ENCODE results near the gene MRPL33.
A peak's percentile ranks its signal among the peaks of the same experiment; 100 is the strongest.

MRPL33 gene

GRCh38 chr2:27810455-27810854, 38.9 kb downstream of the MRPL33 start:
- peak; percentile 67 for DNase-seq

DNA sequence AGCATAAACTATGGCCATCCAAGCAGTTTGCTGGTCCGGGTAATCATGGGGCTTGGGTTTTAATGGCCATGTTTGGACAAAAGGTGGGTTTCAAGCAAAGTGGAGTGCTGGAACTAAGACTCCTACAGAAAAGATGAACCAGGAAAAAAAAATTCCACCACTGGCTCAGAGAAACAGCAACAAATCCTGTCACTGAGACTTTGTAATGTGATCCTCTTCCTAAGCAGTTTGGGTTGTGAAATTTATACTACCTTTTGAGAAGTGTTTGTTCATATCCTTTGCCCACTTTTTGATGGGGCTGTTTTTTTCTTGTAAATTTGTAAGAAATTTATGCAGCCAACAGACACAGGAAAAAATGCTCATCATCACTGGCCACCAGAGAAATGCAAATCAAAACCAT, 40.2 kb downstream of the MRPL33 start:
- DNase-seq: no peak

DNA sequence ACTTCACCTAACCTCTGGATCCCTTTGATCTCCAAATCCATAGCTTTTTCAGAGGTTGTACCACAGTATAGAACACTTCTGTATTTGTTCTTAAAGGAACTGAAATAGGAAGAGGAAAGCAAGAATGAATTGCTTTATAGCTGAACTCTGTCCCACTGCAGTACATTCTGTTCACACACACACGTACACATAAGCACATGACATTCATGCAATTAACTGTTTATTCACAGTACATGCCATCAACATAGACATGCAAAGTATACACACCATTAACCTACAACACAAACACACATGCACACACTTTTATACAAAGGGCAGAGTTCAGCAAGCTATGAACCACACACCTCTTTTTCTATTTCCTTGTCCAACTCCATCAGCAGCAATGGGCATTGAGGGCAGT, 43.2 kb downstream of the MRPL33 start:
- DNase-seq: peak; percentile 68

GRCh38 chr2:27815860-27816438, 44.4 kb downstream of the MRPL33 start:
- DNase-seq: no peak

GRCh38 chr2:27822049-27822448, 50.5 kb downstream of the MRPL33 start:
- DNase-seq: no peak

DNA sequence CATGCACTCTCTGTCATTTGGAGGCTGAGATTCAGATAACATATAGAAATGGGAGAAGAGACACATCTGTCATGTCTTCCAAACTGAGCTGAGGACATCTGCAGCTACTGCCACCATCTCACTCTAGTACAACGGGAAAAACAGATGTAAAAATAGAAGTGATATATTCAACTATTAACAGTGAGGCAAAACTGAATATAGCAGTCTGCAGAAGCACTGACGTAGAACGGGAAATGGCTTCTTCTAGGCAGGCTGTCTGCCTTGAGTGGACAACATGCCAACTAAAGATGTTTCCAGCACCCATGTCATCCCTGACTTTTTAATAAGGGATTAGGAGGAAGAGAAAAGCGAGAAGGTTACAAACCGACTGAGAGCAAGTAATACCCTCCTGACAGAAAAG, 51.6 kb downstream of the MRPL33 start:
- no peak for DNase-seq

GRCh38 chr2:27823569-27823968, 52.0 kb downstream of the MRPL33 start:
- no peak for DNase-seq

- no peak for DNase-seq
Measured at GRCh38 chr2:27824401-27824800, 52.9 kb downstream of the MRPL33 start.

DNA sequence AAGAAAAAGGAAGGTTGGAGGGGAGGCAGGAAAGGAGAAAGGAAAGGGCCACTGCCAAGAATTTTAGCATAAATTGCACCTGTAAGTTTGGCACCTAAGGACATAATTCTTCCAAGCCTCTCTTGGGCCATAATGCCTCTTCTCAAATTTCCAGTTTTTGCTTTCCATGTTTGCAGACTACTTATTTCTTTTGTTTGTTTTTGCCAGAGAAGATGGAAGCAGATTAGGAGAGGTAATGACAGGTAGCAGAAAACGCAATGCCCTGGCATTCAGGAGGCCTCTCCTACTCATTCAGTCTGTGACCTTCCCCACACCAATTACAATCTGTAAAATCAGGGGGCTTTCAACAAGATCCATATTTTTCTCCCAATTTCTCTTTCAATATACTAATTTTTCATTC, 56.8 kb downstream of the MRPL33 start:
- DNase-seq: no peak
